Endodermal cell (in vitro differentiated cells): ENCODE data around the gene RTEL1. TPM values are rescaled to one million over a fixed set of nuclear protein-coding genes. Genes with fewer than 3 reads are reported as not detected.

Experiments
- DNase-seq: peaks from one replicate; pipeline ENCODE4 v3.0.0-alpha.2; 2017
- H3K27ac ChIP-seq: 2 replicates; pipeline ENCODE4 v1.5.1; 2013; ENCODE audit warnings: mild to moderate bottlenecking, low read depth, low read length, moderate library complexity
- H3K27me3 ChIP-seq: 2 replicates; pipeline ENCODE4 v1.6.1; 2013; ENCODE audit warnings: mild to moderate bottlenecking, low read length, moderate library complexity; ENCODE audit not compliant: insufficient read depth, control insufficient read depth, poor library complexity, severe bottlenecking
- H3K36me3 ChIP-seq: 2 replicates; pipeline ENCODE4 v1.7.0; 2013; ENCODE audit warnings: mild to moderate bottlenecking, low read length, moderate library complexity; ENCODE audit not compliant: control insufficient read depth, insufficient read depth
- H3K4me1 ChIP-seq: one replicate; pipeline ENCODE4 v1.7.0; 2013; ENCODE audit warnings: low read length; ENCODE audit not compliant: control insufficient read depth, insufficient read depth
- H3K4me3 ChIP-seq: 2 replicates; pipeline ENCODE4 v1.5.1; 2013; ENCODE audit warnings: mild to moderate bottlenecking, low read length, moderate library complexity
- H3K9ac ChIP-seq: 2 replicates; pipeline ENCODE4 v1.6.1; 2013; ENCODE audit warnings: mild to moderate bottlenecking, low read length, moderate library complexity; ENCODE audit not compliant: poor library complexity, severe bottlenecking; ENCODE audit errors: extremely low read depth
- H3K9me3 ChIP-seq: 2 replicates; pipeline ENCODE4 v1.6.1; 2013; ENCODE audit warnings: mild to moderate bottlenecking, low read length, moderate library complexity; ENCODE audit not compliant: control insufficient read depth
- H3K27ac Mint-ChIP-seq: 2 replicates; pipeline ENCODE4 v1.8.0; 2020; ENCODE audit warnings: mixed read lengths
- H3K27me3 Mint-ChIP-seq: 2 replicates; pipeline ENCODE4 v1.8.0; 2021; ENCODE audit warnings: mild to moderate bottlenecking, mixed read lengths; ENCODE audit not compliant: insufficient read depth
- H3K36me3 Mint-ChIP-seq: 2 replicates; pipeline ENCODE4 v1.8.0; 2020; ENCODE audit warnings: low read depth, mixed read lengths
- H3K4me1 Mint-ChIP-seq: 2 replicates; pipeline ENCODE4 v1.8.0; 2020; ENCODE audit warnings: mixed read lengths
- H3K4me3 Mint-ChIP-seq: 2 replicates; pipeline ENCODE4 v1.8.0; 2020; ENCODE audit warnings: mild to moderate bottlenecking, moderate library complexity, mixed read lengths
- H3K9me3 Mint-ChIP-seq: 2 replicates; pipeline ENCODE4 v1.8.0; 2020; ENCODE audit warnings: mild to moderate bottlenecking, mixed read lengths
- CTCF ChIP-seq: fragments of 200-600 bp; sonication (generic); conservative IDR thresholded peaks from 2 replicates; pipeline ENCODE4 v1.5.0; 2021; ENCODE audit warnings: antibody characterized with exemption, mild to moderate bottlenecking
- WGBS, 2 experiments: methylation state at CpG; one replicate each; pipeline versions ENCODE4 v1.1.5 to v1.1.7; 2013; ENCODE audit warnings: missing lambda C conversion rate in 2 of 2, mixed read lengths in 1 of 2; ENCODE audit not compliant: insufficient coverage in 1 of 2, insufficient read length in 1 of 2; 5-methylcytosine and 5-hydroxymethylcytosine counted together
- total RNA-seq, 2 donors: library from RNA; stranded (reverse); fragmentation: NEBNext Ultra II Directional in 1 of 2; extraction: Animal tissue kit (Norgen Biotek cat#: 25700) in 1 of 2; gene quantifications; 2 replicates in 1 of 2; 3 replicates in 1 of 2; pipeline ENCODE4 v1.2.1, GENCODE V29; 2021

The RTEL1 gene
- total RNA-seq, 2 donors from 2014 or later, result 33.9 to 36.7 TPM

DNA sequence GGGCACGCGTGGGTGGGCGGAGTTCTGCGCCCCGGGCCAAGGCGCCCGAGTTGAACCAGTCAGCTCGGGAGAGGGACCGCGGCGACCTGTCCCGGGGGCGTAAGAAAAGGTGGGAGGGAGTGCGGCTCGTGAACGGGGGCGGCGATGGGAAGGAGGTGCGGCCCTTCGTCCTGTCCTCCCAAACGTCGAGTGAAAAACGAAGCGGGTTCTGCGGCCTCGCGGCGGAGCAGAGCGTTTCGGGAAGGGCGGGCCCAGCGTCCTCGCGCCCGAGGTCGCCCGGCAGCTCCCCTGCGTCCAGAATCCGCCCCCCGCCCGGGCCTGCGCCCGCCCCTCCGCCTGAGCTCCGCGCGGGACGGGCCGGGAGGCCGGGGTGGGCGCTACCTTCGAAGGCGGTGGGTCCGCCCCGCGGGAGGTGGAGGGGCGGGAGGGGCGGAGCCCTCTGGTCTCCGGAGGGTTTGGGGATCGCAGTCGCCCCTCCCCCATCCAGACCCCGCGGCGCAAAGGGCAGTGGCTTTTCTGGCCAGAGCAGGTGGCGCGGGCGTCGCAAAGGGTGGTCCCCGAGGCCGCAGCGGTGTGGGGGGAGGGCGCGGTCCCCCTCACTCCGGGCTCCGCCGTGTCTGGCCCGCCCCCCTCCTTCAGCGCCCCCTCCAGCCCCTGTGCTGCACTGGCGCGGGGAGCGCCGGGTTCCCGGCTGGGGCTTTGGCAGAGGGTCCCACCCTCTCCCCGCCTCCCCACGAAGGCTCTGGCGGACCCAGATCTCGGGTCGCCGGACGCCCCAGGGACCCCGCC lies 5.7 kb upstream of the RTEL1 start:
- no peaks in the 10 kb centered on the region for H3K36me3 ChIP-seq
- no peaks in the 10 kb centered on the region for H3K9me3 ChIP-seq
- H3K4me1 ChIP-seq, result no peaks in the 10 kb centered on the region
- H3K27me3 ChIP-seq, result peaks cover 19% of the 10 kb centered on the region
- no peaks in the 10 kb centered on the region for H3K9me3 Mint-ChIP-seq
- H3K4me3 ChIP-seq, result peak overlapping the region; percentile 29
- no peak overlapping the region for H3K9ac ChIP-seq
- H3K27ac Mint-ChIP-seq, result no peak overlapping the region
- no peak overlapping the region for H3K27ac ChIP-seq
- WGBS, 2 experiments, result 2 to 3% methylated on average over 16 to 91 of the region's 91 CpGs
- peaks cover 21% of the 10 kb centered on the region for H3K27me3 Mint-ChIP-seq
- TF ChIP-seq CTCF, result no peak
- DNase-seq, result peak; percentile 78
- H3K36me3 Mint-ChIP-seq, result no peaks in the 10 kb centered on the region
- peak overlapping the region; percentile 48 for H3K4me3 Mint-ChIP-seq
- H3K4me1 Mint-ChIP-seq, result peaks cover 5% of the 10 kb centered on the region

- peak within 1 kb of the TSS; percentile 51 for H3K4me3 Mint-ChIP-seq
- WGBS, 2 experiments, result 0 to 1% methylated on average over 6 to 56 of the region's 73 CpGs
- no peaks in the 10 kb centered on the region for H3K9me3 Mint-ChIP-seq
- peaks cover 21% of the 10 kb centered on the region for H3K27me3 Mint-ChIP-seq
- Histone ChIP-seq H3K9ac (no peak within 1 kb of the TSS), H3K9me3 (no peaks in the 10 kb centered on the region), H3K27ac (peak within 1 kb of the TSS; percentile 89), H3K36me3 (no peaks in the 10 kb centered on the region), H3K4me1 (no peaks in the 10 kb centered on the region), H3K27me3 (peaks cover 19% of the 10 kb centered on the region), H3K4me3 (peak within 1 kb of the TSS; percentile 73)
- TF ChIP-seq CTCF, result no peak
- H3K36me3 Mint-ChIP-seq, result no peaks in the 10 kb centered on the region
- peaks cover 5% of the 10 kb centered on the region for H3K4me1 Mint-ChIP-seq
- peak within 1 kb of the TSS; percentile 61 for H3K27ac Mint-ChIP-seq
- DNase-seq, result peak; percentile 99
These were observed 4.8 kb upstream of the RTEL1 start, which contains the start of gene STMN3 for GRCh38 chr20:63653041-63653973. Gene STMN3 (minus strand): TSS chr20:63653424. CDS start chr20:63653345, 79 bp downstream.

- H3K36me3 Mint-ChIP-seq, result no peaks in the 10 kb centered on the region
- H3K4me1 ChIP-seq, result peaks cover 3% of the 10 kb centered on the region
- no peaks in the 10 kb centered on the region for H3K9me3 ChIP-seq
- whole genome bisulfite sequencing, 2 experiments, result 50 to 75% methylated on average over 8 to 14 of the region's 15 CpGs
- H3K36me3 ChIP-seq, result no peaks in the 10 kb centered on the region
- no peak for DNase-seq
- peak overlapping the region; percentile 51 for H3K4me3 Mint-ChIP-seq
- H3K27ac ChIP-seq, result peak overlapping the region; percentile 89
- H3K27ac Mint-ChIP-seq, result peak overlapping the region; percentile 61
- H3K27me3 Mint-ChIP-seq, result peaks cover 17% of the 10 kb centered on the region
- no peak overlapping the region for H3K9ac ChIP-seq
- no peak for TF ChIP-seq CTCF
- peaks cover 5% of the 10 kb centered on the region for H3K4me1 Mint-ChIP-seq
- H3K9me3 Mint-ChIP-seq, result no peaks in the 10 kb centered on the region
- H3K4me3 ChIP-seq, result peak overlapping the region; percentile 73
- peaks cover 19% of the 10 kb centered on the region for H3K27me3 ChIP-seq
These were observed 4.0 kb upstream of the RTEL1 start for GRCh38 chr20:63653974-63654668.
